GM19099 (cell line): ENCODE data around the gene LRRC27.

Experiments
- POLR2A ChIP-seq: IDR thresholded peaks from 3 replicates; pipeline ENCODE4 v1.6.1; 2011; ENCODE audit warnings: low read depth; ENCODE audit not compliant: insufficient read length; ENCODE audit errors: extremely low read depth

Gene LRRC27

DNA sequence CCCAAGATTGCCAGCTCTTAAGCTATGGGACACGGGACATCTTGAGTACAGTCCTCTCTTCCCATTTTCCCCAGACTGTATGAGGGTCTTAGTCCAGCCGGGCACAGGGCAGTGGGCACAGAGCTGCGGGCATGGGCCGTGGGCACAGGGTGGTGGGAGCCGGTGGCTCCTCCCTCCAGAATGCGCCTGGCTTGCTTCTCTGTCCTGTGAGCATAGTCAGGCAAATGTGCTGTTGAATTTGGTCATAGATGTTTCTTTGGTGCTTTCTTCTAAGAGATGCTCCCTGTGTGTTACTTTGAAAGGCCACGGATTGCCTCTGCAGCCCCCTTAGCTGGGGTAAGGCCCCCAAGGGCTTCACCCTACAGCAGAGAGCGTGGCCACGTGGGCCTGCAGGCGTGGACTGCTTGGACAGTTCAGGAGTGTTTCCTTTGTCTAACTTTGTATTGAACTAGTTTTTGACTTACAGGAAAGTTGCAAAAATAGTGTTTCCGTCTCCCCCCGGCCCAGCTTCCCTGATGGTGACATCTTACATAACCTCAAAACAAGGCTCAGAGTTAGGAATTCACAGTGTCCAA is 24.7 kb downstream of the LRRC27 start:
- no peak for TF ChIP-seq POLR2A

DNA sequence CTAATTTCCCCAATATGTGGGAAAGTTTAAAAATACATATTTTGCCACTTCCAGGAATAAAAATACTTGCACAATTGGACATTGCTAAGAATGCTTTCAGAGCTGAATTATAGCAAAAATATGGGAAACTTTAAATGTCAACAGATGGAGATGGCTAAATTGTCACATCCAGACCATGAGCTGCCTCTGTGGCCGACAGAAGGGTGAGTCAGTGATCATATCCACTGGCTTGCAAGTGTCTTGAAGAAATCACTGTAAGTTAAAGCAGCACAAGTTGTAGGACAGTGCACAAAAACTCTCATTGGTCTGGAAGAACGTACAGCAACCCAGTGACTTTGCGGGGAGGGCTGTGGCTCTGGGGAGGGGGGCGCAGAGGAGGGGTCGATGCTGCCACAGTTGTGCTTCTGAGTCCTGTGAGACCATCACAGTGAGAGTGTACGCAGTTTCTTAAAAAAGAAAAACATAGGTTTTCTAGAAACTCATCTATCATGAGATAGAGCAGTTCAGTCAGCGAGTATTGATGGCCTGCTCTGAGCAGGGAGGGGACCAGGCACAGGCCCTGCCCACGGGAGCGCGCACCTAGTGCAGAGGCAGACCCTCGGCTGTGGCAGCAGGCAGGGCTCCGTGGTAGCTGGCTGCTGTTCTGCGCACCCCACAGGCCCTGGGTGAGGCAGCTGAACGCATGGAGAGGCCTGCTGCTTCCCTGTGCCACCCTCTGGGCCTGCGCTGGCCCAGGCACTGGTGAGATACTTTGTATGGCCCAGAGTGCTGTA is 25.5 kb downstream of the LRRC27 start:
- TF ChIP-seq POLR2A, result no peak

DNA sequence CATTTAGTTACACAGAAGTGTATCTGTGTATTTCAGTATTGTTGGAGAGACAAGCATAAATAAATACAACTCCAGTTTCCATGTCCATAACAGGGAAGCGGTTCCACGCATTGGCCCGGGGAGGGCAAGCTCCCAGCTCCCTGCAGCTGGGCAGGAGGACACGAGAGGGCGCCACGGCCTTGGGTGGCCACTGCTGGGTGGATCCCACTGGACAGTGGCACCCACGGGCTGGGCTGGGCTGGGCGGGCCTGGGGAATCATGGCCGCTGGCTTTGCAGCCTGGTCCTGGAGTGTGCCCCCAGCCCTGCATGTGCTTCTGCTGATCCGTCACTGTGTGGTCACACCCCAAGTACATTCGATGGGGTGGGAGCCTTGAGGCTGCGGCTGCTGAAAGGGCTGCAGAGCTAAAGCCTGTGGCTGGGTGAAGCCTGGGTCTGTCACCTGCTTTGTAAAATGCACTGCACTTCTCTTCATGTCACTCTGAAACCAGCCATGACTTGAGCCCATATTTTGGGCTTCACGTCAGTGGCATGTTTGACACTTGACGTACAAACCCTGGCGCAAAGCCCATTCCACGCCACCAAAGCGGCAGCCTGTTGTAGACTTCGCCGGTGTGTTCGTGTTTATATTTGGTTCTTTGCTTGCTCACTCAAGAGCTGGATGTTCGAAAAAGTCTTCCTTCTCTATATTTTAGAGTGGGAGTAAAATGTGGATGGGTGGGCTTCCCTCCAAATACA is 27.5 kb downstream of the LRRC27 start:
- TF ChIP-seq POLR2A, result no peak

DNA sequence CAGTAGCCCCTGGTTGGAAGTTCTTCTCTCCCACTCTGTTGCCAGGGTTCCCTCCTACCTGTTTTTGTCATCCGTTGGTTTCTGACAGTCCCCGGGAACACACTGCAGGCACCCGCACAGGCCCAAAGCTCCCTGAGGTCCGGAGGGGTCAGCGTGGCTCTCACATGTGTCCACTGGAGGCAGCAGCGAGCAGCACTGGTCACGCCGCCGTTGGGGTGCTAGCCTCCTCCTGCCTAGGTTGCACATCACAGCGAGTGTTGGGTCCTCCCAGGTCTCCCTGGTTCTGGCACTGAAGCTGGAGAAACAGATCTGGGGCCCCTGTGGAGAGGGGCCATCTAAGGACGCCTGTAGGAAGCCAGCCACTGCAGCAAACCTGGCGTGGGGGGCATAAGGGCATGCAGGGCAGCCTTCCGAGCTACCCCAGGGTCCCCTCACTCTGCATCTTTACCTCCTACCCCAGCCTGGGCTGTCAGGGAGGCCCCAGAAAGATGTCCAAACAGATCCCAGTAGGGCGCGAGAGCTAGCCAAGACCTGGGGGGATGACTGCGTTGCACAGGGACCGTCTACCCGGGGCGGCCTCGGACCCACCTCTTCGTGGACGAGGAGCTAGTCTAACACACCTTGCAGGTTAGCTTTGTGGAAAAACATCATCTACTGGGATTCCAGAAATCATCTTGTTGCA is 28.9 kb downstream of the LRRC27 start:
- TF ChIP-seq POLR2A, result no peak

DNA sequence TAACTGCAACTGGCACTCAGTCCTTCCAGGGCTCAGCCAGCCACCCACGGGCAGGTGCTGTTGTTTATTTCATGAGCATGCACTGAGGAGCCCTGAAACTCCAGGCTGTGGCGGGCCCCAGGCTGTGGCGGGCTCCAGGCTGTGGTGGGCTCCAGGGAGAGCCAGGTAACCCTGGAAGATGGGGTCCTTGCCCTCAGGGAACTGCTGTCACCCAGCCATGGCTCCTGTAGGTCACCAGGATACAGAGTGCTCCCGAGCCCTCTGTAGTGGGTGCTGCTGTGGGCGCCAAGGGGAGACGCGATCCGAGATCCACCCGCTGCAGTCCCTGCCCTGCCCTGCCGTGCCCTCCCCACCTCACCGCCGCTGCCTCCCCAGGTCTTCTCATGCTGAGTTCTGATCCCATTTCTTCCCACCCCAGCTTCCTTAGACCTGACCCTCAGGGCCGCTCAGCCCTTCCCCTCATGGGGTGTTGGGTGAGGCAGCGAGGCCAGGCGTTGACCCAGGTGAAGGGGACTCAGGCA is 29.6 kb downstream of the LRRC27 start:
- no peak for TF ChIP-seq POLR2A

DNA sequence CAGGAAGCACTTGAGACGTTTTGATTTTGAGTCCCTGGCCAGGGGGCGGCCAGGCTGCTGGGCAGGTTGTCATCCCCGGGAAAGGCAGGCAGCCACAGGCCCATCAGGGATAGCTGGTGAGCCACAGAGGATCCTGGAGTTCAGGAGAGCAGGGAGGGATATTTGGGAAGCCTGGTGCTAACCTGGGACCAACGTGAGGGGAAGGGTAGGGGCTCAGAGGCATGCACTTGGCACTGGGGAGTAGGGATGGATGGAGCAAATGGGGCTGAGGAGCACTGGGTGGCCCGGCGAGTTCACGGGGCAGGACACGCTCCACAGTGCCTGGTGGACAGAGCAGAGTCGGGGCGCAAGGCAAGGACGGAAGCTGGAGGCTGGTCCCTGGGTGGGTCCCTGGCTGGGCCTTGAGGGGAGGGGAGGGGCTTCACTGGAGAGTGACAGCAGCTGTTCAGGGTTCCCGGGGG is 30.2 kb downstream of the LRRC27 start:
- TF ChIP-seq POLR2A, result no peak

DNA sequence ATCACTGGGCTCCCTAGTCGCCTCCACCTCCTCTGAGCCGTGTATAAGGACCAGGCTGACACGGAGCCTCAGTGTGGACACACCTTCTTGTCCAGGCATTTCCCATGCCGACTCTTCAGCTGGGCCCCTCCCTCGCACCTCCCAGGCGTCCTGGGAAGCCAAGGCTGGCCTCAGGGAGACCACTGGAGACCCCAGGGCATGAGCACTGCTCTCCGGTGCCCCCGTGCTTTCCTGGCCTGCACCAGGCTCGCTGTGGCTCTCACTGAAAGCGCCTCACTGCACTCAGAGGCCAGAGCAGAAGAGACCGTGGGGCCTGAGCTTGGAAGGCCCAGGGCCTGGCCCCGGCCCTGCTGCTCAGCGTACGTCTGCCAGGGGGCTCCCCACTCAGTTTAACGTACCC is 31.4 kb downstream of the LRRC27 start:
- TF ChIP-seq POLR2A, result no peak

DNA sequence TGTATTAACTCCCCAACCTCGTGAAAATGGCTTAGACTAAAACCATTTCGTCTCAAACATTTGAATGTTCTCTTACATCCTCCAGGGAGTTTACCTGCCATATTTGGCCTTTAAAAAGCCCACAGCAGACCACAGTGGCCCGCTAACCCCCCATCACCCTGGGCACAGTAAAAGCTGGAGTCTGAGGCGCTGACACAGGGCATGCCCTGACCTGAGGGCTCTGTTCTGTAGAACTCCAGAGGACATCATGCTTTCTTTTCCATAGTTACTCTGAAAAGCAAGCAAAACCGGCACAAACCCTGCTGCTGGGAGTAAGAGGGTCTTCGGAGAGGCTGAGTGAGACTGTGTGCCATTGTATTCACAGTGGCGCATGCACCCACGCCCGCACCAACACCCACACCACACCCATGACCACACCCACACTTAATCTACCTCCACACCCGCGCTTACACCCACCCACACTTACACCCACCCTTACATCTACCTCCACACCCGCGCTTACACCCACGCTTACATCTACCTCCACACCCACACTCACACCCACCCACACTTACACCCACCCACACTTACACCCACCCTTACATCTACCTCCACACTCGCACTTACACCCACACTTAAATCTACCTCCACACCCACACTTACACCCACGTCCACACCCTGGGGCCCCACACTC is 32.1 kb downstream of the LRRC27 start:
- no peak for TF ChIP-seq POLR2A

DNA sequence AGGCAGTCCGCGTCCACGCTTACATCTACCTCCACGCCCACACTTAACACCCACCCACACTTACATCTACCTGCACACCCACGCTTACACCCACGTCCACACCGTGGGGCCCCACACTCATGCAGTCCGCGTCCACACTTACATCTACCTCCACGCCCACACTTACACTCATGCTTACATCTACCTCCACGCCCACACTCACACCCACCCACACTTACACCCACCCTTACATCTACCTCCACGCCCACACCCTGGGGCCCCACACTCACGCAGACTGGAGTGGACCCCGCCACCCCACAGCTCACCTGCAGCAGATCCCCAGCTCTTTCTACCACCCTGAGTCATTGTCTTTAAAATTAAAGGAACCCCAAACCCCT is 32.6 kb downstream of the LRRC27 start:
- no peak for TF ChIP-seq POLR2A

DNA sequence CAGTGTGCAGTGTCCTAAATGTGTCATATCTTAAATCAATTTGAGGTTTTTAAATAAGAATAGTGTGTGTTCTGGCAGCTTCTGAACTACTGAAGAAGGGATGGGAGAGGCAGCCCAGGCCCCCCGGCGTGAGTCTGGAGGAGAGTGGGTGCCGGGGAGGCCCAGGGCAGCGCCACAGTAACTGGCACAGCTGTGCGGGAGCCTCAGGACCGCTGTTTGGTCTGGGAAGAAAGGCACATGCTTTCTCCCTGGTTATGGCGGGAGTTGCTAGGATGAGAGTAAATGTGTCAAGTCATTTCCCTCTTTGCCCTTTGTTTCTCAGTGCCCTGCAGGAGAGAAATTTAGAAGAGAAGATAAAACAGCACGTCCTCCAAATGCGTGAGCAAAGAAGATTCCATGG is 33.1 kb downstream of the LRRC27 start:
- no peak for TF ChIP-seq POLR2A

DNA sequence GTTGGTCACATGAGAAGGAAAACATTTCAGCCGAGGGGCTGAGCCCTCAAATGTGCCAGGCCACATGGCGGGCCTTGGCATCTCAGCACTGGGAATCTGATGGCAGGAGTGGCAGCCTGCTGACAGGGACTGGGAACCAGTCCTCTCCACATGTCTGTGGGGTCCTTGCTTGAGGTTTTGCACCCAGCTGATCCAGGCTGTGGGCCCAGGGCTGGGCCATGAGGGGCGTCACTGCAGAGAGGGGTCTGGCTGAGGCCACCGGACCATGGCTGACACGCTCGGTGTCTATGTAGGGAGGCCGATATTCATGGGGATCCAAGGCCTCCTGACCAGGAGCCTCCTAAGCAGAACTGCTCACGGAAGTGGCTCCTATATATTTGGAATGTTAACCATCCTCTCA is 34.0 kb downstream of the LRRC27 start:
- no peak for TF ChIP-seq POLR2A

DNA sequence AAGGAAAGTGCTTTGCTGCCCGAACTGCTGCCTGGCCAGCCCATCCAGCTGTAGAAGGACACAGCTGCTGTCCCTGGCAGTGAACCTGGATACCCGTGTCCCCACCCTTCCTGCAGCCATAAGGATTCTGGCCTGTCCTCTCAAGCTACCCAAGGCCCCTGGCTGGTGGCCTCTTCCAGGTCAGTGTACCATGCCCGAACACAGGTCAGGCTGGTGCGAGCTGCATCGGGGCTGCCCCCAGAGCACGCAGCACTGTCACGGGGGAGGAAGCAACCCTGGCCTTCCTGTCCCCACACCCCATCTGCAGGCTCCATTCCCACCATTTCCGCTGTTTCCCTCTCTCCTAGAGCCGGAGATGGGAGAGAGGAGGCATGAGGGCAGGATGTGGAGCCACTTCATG is 34.5 kb downstream of the LRRC27 start:
- TF ChIP-seq POLR2A, result no peak

DNA sequence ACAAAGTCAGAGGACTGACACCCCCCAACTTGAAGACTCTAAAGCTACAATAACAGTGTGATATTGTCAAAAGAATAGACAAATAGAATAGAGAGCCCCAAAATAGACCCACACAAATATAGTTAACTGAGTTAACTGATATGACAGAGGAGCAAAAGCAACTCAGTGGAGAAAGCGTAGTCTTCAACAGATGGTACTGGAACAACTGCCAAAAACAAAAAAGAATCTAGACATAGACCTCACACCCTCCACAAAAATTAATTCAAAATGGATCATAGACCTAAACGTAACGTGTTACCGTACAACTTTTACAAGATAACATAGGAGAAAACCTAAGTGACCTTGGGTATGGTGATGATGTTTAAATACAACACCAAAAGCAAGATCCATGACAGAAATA is 36.4 kb downstream of the LRRC27 start:
- TF ChIP-seq POLR2A, result no peak

DNA sequence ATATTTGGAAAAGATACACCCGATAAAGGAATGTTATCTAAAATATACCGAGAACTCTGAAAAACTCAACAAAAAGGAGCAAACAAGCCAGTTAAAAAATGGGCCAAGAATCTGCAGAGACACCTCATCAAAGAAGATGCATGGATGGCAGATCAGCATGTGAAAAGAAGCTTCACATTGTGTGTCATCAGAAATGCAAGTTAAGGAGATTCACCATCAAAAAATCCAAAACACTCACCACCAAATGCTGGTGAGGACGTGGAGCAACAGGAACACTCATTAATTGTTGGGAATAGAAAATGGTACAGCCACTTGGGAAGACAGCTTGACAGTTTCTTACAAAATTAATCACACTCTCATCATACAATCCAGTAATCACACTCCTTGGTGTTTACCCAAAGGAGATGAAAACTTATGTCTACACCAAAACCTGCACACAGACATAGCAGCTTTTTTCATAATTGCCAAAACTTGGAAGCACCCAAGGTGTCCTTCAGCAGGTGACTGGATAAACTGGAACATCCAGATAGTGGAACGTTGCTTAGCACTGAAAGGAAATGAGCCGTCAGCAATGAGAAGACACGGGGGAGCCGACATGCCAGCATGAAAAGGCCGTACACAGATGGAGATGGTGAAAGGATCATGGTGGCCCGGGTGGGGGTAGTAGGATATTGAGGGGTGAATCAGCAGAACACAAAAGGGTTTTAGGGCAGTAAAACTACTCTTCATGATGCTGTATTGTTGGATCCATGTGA is 37.1 kb downstream of the LRRC27 start:
- TF ChIP-seq POLR2A, result no peak

DNA sequence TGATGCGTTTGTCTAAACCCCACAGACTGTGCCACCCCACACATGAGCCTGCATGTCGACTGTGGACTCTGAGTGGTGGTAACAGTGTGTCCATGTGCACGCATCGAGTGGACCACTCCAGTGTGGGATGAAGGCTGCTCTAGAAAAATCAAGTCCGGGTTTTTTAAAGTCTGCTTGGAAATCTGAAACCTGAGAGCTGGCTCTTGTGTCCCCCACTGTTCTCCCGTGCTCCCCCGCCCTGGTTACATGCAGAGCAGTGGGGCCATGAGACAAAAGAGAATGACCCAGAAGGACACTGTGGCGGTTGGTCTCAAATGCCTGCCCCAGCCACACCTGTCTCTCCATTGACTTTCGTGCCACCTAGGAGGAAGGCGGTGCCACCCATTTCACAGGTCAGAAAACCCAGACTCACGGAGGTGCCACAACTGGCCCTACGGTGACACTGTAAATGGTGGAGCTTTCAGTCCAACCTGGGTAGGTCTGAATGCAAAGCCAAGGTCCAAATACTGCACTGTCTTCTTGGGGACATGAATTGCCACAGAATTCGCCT is 37.7 kb downstream of the LRRC27 start:
- TF ChIP-seq POLR2A, result no peak
